HepG2 (cell line): Measurements from ENCODE around the gene COL18A1. TPM values are rescaled to one million over a fixed set of nuclear protein-coding genes. Genes with fewer than 3 reads are reported as not detected.

Experiments
- ATAC-seq: fragments of 200-7000 bp; cut with Tn5 transposase; 3 replicates; pipeline ENCODE4 v1.9.1; 2020; ENCODE audit warnings: mild to moderate bottlenecking, moderate library complexity
- BruUV-seq: library from RNA; stranded (reverse); fragments of 400-500 nt; replicated peaks from 2 replicates; lab custom pipeline; 2021; lab: Mats Ljungman, UMichigan
- CTCF ChIA-PET: fragments of 300-600 bp; formaldehyde crosslinking; extraction: SDS; loops from one replicate; lab custom pipeline; 2021; ENCODE audit warnings: low total read pairs, inconsistent platforms, low intra/inter-chr PET ratio; lab: Yijun Ruan, JAX
- POLR2A ChIA-PET: fragments of 350-600 bp; sonication (Branson Sonifier 250); formaldehyde crosslinking; loops from one replicate; lab custom pipeline; 2020; ENCODE audit warnings: antibody characterized with exemption, inconsistent platforms; lab: Yijun Ruan, JAX
- DNase-seq: peaks from one replicate; pipeline ENCODE4 v3.0.0-alpha.2; 2015; ENCODE audit warnings: low spot score
- FAIRE-seq: peaks from 3 replicates; lab custom pipeline; 2011; peaks lifted over from hg19 to GRCh38; lab: Jason Lieb, UNC
- H2AFZ ChIP-seq: one replicate; pipeline ENCODE4 v1.6.1; 2011; ENCODE audit warnings: low read length, inconsistent platforms
- H3K27ac ChIP-seq: fragments of 300-600 bp; 3 replicates; pipeline ENCODE4 v1.8.0; 2011; ENCODE audit warnings: mixed run types, mild to moderate bottlenecking, mixed read lengths, low read length, inconsistent platforms; ENCODE audit not compliant: insufficient read depth; ENCODE audit errors: extremely low read length
- H3K27me3 ChIP-seq, 2 experiments: fragments of 200-600 bp in 1 of 2; 2 replicates in 1 of 2; 3 replicates in 1 of 2; pipeline versions ENCODE4 v1.6.0 to v1.8.0; 2011; ENCODE audit warnings: low read length in 2 of 2, mild to moderate bottlenecking in 2 of 2, moderate library complexity in 2 of 2, inconsistent platforms in 1 of 2; ENCODE audit not compliant: insufficient read depth in 2 of 2, control insufficient read depth in 1 of 2
- H3K36me3 ChIP-seq, 2 experiments: fragments of 200-600 bp in 1 of 2; replicated peaks in 1 of 2; 2 replicates in 1 of 2; 3 replicates in 1 of 2; pipeline versions ENCODE4 v1.5.1 to v1.8.0; 2011; ENCODE audit warnings: low read length in 2 of 2, inconsistent platforms in 1 of 2; ENCODE audit not compliant: insufficient read depth in 2 of 2, control insufficient read depth in 1 of 2
- H3K4me1 ChIP-seq: 2 replicates; pipeline ENCODE4 v1.5.1; 2012; ENCODE audit warnings: low read length, inconsistent platforms; ENCODE audit not compliant: insufficient read depth
- H3K4me2 ChIP-seq: 2 replicates; pipeline ENCODE4 v1.6.0; 2011; ENCODE audit warnings: low read depth, low read length, inconsistent platforms
- H3K4me3 ChIP-seq, 3 experiments: fragments of 200-600 bp in 1 of 3; sonication (generic), shearing (Covaris generic) in 1 of 3; replicated peaks in 1 of 3; 2 replicates each; pipeline ENCODE4 v1.5.1; 2011 to 2016; ENCODE audit warnings: low read length in 3 of 3, inconsistent platforms in 2 of 3, low read depth in 2 of 3, mild to moderate bottlenecking in 2 of 3, control low read depth in 1 of 3, mixed read lengths in 1 of 3; ENCODE audit not compliant: insufficient read depth in 1 of 3
- H3K79me2 ChIP-seq: one replicate; pipeline ENCODE4 v1.6.1; 2011; ENCODE audit warnings: low read length, inconsistent platforms; ENCODE audit not compliant: insufficient read depth
- H3K9ac ChIP-seq: 2 replicates; pipeline ENCODE4 v1.6.0; 2011; ENCODE audit warnings: mild to moderate bottlenecking, low read depth, low read length, inconsistent platforms; ENCODE audit not compliant: insufficient read depth
- H3K9me3 ChIP-seq: 2 replicates; pipeline ENCODE4 v1.5.1; 2012; ENCODE audit warnings: mild to moderate bottlenecking, low read length
- H4K20me1 ChIP-seq: 2 replicates; pipeline ENCODE4 v1.6.0; 2011; ENCODE audit warnings: inconsistent platforms, mild to moderate bottlenecking, low read length, moderate library complexity; ENCODE audit not compliant: insufficient read depth
- ATF1 ChIP-seq: IDR thresholded peaks from 2 replicates; pipeline ENCODE4 v1.6.1; 2016; ENCODE audit warnings: mild to moderate bottlenecking, control low read depth
- FOXO1 ChIP-seq: sonication (generic); formaldehyde crosslinking; IDR thresholded peaks from 2 replicates; pipeline ENCODE4 v1.4.0; 2020; ENCODE audit warnings: missing genetic modification reagents
- GLI4 ChIP-seq: sonication (generic); formaldehyde crosslinking; IDR thresholded peaks from 2 replicates; pipeline ENCODE4 v1.5.1; 2020; ENCODE audit warnings: missing genetic modification reagents, mild to moderate bottlenecking, moderate library complexity, borderline replicate concordance
- JDP2 ChIP-seq: sonication (generic); formaldehyde crosslinking; IDR thresholded peaks from 2 replicates; pipeline ENCODE4 v1.8.1; 2022; ENCODE audit warnings: missing genetic modification reagents, borderline replicate concordance
- JUND ChIP-seq: sonication (generic); formaldehyde crosslinking; IDR thresholded peaks from 2 replicates; pipeline ENCODE4 v1.8.0; 2022; ENCODE audit warnings: mild to moderate bottlenecking, missing genetic modification reagents
- KDM6A ChIP-seq: IDR thresholded peaks from 2 replicates; pipeline ENCODE4 v1.6.1; 2016; ENCODE audit warnings: low read depth
- NFE2 ChIP-seq: sonication (generic); formaldehyde crosslinking; IDR thresholded peaks from 2 replicates; pipeline ENCODE4 v1.4.0; 2020; ENCODE audit warnings: missing genetic modification reagents
- RARA ChIP-seq: IDR thresholded peaks from 2 replicates; pipeline ENCODE4 v1.6.1; 2016; ENCODE audit warnings: missing genetic modification reagents, missing compliant biosample characterization
- SAFB2 ChIP-seq: sonication (generic); formaldehyde crosslinking; IDR thresholded peaks from 2 replicates; pipeline ENCODE4 v1.5.1; 2020; ENCODE audit warnings: missing genetic modification reagents, low read depth, mild to moderate bottlenecking, borderline replicate concordance
- SNRNP70 ChIP-seq: fragments of 200-400 bp; formaldehyde crosslinking; IDR thresholded peaks from 2 replicates; pipeline ENCODE4 v1.6.1; 2017; ENCODE audit warnings: mild to moderate bottlenecking, low read depth, low read length, moderate library complexity
- THYN1 ChIP-seq: sonication (generic); formaldehyde crosslinking; IDR thresholded peaks from 2 replicates; pipeline ENCODE4 v1.8.1; 2023; ENCODE audit warnings: low read depth, mild to moderate bottlenecking, moderate library complexity, missing genetic modification reagents, borderline replicate concordance
- TRIM24 ChIP-seq: sonication (generic); formaldehyde crosslinking; IDR thresholded peaks from 2 replicates; pipeline ENCODE4 v1.8.0; 2022; ENCODE audit warnings: mild to moderate bottlenecking, missing genetic modification reagents
- ZNF143 ChIP-seq: sonication (generic); formaldehyde crosslinking; IDR thresholded peaks from 2 replicates; pipeline ENCODE4 v1.4.0; 2020; ENCODE audit warnings: missing genetic modification reagents
- ZNF274 ChIP-seq: sonication (generic); formaldehyde crosslinking; IDR thresholded peaks from 2 replicates; pipeline ENCODE4 v1.5.1; 2020; ENCODE audit warnings: mild to moderate bottlenecking, missing genetic modification reagents
- ZNF331 ChIP-seq: sonication (generic); formaldehyde crosslinking; IDR thresholded peaks from 2 replicates; pipeline ENCODE4 v1.4.0; 2020; ENCODE audit warnings: missing genetic modification reagents
- ZNF563 ChIP-seq: sonication (generic); formaldehyde crosslinking; IDR thresholded peaks from 2 replicates; pipeline ENCODE4 v1.8.0; 2022; ENCODE audit warnings: mild to moderate bottlenecking, moderate library complexity, missing genetic modification reagents
- WGBS: methylation state at CpG from one replicate; pipeline ENCODE4 v1.1.6; 2017; ENCODE audit warnings: low lambda C conversion rate; 5-methylcytosine and 5-hydroxymethylcytosine counted together
- in situ Hi-C: cut with HindIII; loops from 2 replicates; pipeline ENCODE4 v1.10.0; 2017; ENCODE audit warnings: low pct_unique_long_range_greater_than_20kb; ENCODE audit not compliant: extremely low pct_ligation_motif_present
- intact Hi-C: fragments of 100-400 bp; cut with micrococcal nuclease; formaldehyde crosslinking; loops from one replicate; pipeline ENCODE4 v1.10.0; 2022; ENCODE audit not compliant: unreplicated experiment
- polyA plus RNA-seq, 8 experiments: library from polyadenylated mRNA; depleted of rRNA in 3 of 8; stranded (reverse) in 7 of 8; unstranded in 1 of 8; fragments of >200 nt; fragmentation: Illumina TruSeq in 4 of 8; extraction: Trizol in 4 of 8; gene quantifications; 2 replicates each; pipeline versions ENCODE4 v1.2.1 to v1.2.3, GENCODE V29; 2011 to 2016; ENCODE audit warnings: low read depth in 4 of 8, missing spikeins in 1 of 8, mixed read lengths in 1 of 8; ENCODE audit not compliant: insufficient read depth in 1 of 8
- total RNA-seq, 5 experiments: library from RNA; depleted of rRNA; stranded (reverse); fragments of >200 nt; fragmentation: Illumina TruSeq; extraction: Trizol; gene quantifications; 2 replicates each; pipeline ENCODE4 v1.2.3, GENCODE V29; 2016; ENCODE audit warnings: low read depth in 1 of 5

The COL18A1 gene
- total and polyA plus RNA-seq, 2 of the 13 experiments (the other 11 are each of a cell fraction or from before 2014, with no cell fraction given), result 79.0 to 102 TPM

DNA sequence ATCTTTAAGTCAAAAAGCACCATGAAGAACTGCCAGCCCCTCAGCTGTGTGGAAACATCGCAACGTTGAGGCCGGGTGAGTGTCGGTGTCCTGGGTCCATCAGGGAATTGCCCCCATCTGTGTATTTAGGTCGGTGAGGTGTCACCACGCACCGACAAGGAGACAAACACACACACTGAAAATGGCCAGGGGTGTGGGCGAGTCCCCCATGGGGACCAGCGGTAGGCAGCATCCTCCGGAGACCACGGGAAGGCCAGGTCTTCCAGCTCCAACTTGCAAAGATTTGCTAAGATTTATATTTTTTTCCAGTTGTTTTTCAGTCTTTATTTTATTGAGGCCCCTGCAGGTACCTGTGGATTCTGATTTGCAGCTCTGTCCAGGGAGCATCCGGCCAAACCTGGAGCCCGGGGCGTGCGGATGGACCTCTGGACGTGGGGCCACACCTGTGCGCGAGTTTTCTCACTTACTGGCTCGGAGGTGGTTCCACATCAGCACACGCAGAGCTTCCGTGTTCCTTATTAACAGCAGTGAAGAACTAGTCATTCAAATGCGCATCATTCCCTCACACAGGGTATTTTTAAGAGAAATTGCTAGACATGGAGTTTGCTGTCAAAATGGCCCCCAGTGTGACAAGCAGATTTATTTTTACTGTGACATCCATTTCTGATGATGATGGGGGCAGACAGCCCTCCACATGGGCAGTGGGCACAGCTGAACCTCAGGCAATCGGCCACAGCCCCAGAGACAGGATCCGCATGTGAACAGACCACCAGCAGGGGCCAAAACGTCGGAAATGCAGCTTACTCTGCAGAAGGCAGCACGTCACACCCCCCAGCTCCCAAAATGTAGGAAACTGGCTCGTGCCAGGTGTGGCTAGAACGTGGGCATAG, 154.5 kb downstream of the COL18A1 start:
- no peaks in the 10 kb centered on the region for H3K9me3 ChIP-seq
- 56% methylated on average over 26 of the region's 29 CpGs for WGBS

More for the DNA sequence above, 154.5 kb downstream of the COL18A1 start:
- H3K4me2 ChIP-seq, result no peak overlapping the region
- H3K27me3 ChIP-seq, result peaks cover 14 to 53% of the 10 kb centered on the region in 2 experiments
- no peak overlapping the region for H3K9ac ChIP-seq
- POLR2A ChIA-PET, result no interaction called here
- no peak for DNase-seq
- TF ChIP-seq GLI4, result no peak
- TF ChIP-seq NFE2 (CRISPR knock-in tag), result no peak
- TF ChIP-seq ATF1 (CRISPR knock-in tag), result no peak
- TF ChIP-seq ZNF143, result no peak
- TF ChIP-seq KDM6A (CRISPR knock-in tag), result no peak
- TF ChIP-seq FOXO1 (CRISPR knock-in tag), result no peak
- no peak for TF ChIP-seq JUND (CRISPR knock-in tag)
- TF ChIP-seq ZNF563 (CRISPR knock-in tag), result no peak
- TF ChIP-seq JDP2, result no peak
- no peak for TF ChIP-seq SNRNP70
- TF ChIP-seq ZNF274, result no peak
- no peak for TF ChIP-seq ZNF331 (CRISPR knock-in tag)
- TF ChIP-seq TRIM24, result no peak
- no peak for TF ChIP-seq SAFB2 (CRISPR knock-in tag)
- TF ChIP-seq THYN1 (CRISPR knock-in tag), result no peak
- no peak for TF ChIP-seq RARA
- TF ChIP-seq, all 625 proteins: peak for 0
- peaks cover 16% of the 10 kb centered on the region for H3K4me1 ChIP-seq
- in situ Hi-C loops, result loop anchor here (5.0 kb wide), 2 partner anchors 38 to 263 kb away; no protein-coding TSS in a partner anchor
- H3K79me2 ChIP-seq, result no peaks in the 10 kb centered on the region
- H4K20me1 ChIP-seq, result no peaks in the 10 kb centered on the region
- intact Hi-C loops, result no loop called here
- CTCF ChIA-PET, result no interaction called here
- H3K4me3 ChIP-seq, result no peak overlapping the region
- BruUV-seq, result no TSS peak
- no peak for FAIRE-seq
- no peak overlapping the region for H3K27ac ChIP-seq
- ATAC-seq, result no peak
- H2AFZ ChIP-seq, result no peak overlapping the region
- no peaks in the 10 kb centered on the region for H3K36me3 ChIP-seq
